ENCODE results near the gene S100A16. TPM values are rescaled to one million over a fixed set of nuclear protein-coding genes. Genes with fewer than 3 reads are reported as not detected.

The S100A16 gene
- total RNA-seq, 4 donors from 2014 or later = 46.2 to 84.5 (median 66.6) TPM

- TF ChIP-seq CTCF (IDR thresholded peaks at IDR 0.05; ENCODE audit: low read depth) = no peak
These were observed 4.0 kb downstream of the S100A16 start for GRCh38 chr1:153608742-153609584.

GRCh38 chr1:153608089-153608682 lies 4.8 kb downstream of the S100A16 start:
- TF ChIP-seq CTCF (IDR thresholded peaks at IDR 0.05; ENCODE audit: low read depth) = no peak

GRCh38 chr1:153607381-153607780 lies 5.6 kb downstream of the S100A16 start:
- TF ChIP-seq CTCF (IDR thresholded peaks at IDR 0.05; ENCODE audit: low read depth) = no peak

GRCh38 chr1:153606194-153606593 lies 6.7 kb downstream of the S100A16 start:
- TF ChIP-seq CTCF (IDR thresholded peaks at IDR 0.05; ENCODE audit: low read depth) = no peak

- no peak for TF ChIP-seq CTCF (IDR thresholded peaks at IDR 0.05; ENCODE audit: low read depth)
These were observed 10.2 kb downstream of the S100A16 start for GRCh38 chr1:153602749-153603148.

GRCh38 chr1:153599847-153600246 lies 13.1 kb downstream of the S100A16 start:
- TF ChIP-seq CTCF (IDR thresholded peaks at IDR 0.05; ENCODE audit: low read depth) = no peak

GRCh38 chr1:153598309-153599172 lies 14.4 kb downstream of the S100A16 start:
- TF ChIP-seq CTCF (IDR thresholded peaks at IDR 0.05; ENCODE audit: low read depth) = no peak
